Measurements from ENCODE around the gene CCNJ. TPM values are rescaled to one million over a fixed set of nuclear protein-coding genes. Genes with fewer than 3 reads are reported as not detected.

Gene CCNJ
- total and polyA plus RNA-seq, 9 of the 15 experiments (the other 6 are each of a cell fraction or from before 2014, with no cell fraction given) = 0.69 to 15.7 (median 9.2) TPM

GRCh38 chr10:96061232-96061631, 17.8 kb downstream of the CCNJ start:
- no peak overlapping the region for H3K4me2 ChIP-seq (ENCODE audit: insufficient read depth, low read length)
- no peak overlapping the region for H2AFZ ChIP-seq (ENCODE audit: low read depth, low read length)
- H3K4me3 ChIP-seq = no peak overlapping the region
- H3K27ac ChIP-seq (ENCODE audit: extremely low read depth, low read depth, low read length) = no peak overlapping the region
- ChIA-PET POLR2A (interaction anchor here (0.5 to 0.6 kb wide), 2 partner anchors 9 to 14 kb away, joined by 3 read pairs; no protein-coding TSS in a partner anchor), CTCF (ENCODE audit: low intra/inter-chr PET ratio) (no interaction called here)
- no peak for ATAC-seq
- 84% methylated on average over 3 of the region's 3 CpGs for WGBS (ENCODE audit: insufficient coverage, low coverage, missing lambda C conversion rate)
- no TSS peak for BruUV-seq (replicated peaks)
- FAIRE-seq = no peak
- H3K27me3 ChIP-seq (ENCODE audit: control insufficient read depth in 2 of 2, insufficient read depth in 2 of 2, low read length in 2 of 2) = no peaks in the 10 kb centered on the region
- peaks cover 58% of the 10 kb centered on the region; the same call in 2 of the 3 replicates for H3K36me3 ChIP-seq (ENCODE audit: control insufficient read depth, insufficient read depth, low read length)
- in situ Hi-C loops (cut with MboI) (no loop called here), intact Hi-C loops (cut with micrococcal nuclease) (no loop called here)
- DNase-seq (ENCODE audit: extremely low read depth in 1 of 4, low spot score in 3 of 4) = no peak
- H3K9me1 ChIP-seq (ENCODE audit: control insufficient read depth, insufficient read depth, low read length) = no peaks in the 10 kb centered on the region
- peaks cover 5% of the 10 kb centered on the region for H3K79me2 ChIP-seq (ENCODE audit: control insufficient read depth, insufficient read depth, low read length)
- H3K9me3 ChIP-seq (replicated peaks; ENCODE audit: control insufficient read depth, insufficient read depth, low read depth, low read length) = no peaks in the 10 kb centered on the region
- peaks cover 0 to 14% of the 10 kb centered on the region in 2 experiments; a peak in 3 of 5 replicates for H3K4me1 ChIP-seq (replicated peaks in 1 of 2; ENCODE audit: control insufficient read depth in 2 of 2, insufficient read depth in 2 of 2, low read length in 2 of 2)
- TF ChIP-seq SMAD1 (IDR thresholded peaks at IDR 0.05; ENCODE audit: low read depth, low read length, partially characterized antibody) (peak; percentile 38), SETDB1 (IDR thresholded peaks at IDR 0.05; ENCODE audit: low read length) (no peak), E2F3 (CRISPR knock-in tag; IDR thresholded peaks at IDR 0.05) (no peak), CLOCK (CRISPR knock-in tag; IDR thresholded peaks at IDR 0.05; ENCODE audit: borderline replicate concordance) (no peak), HSF4 (CRISPR knock-in tag; IDR thresholded peaks at IDR 0.05; ENCODE audit: borderline replicate concordance) (no peak), PHB (CRISPR knock-in tag; IDR thresholded peaks at IDR 0.05) (no peak), NFIX (CRISPR knock-in tag; IDR thresholded peaks at IDR 0.05; ENCODE audit: low read depth) (peak; percentile 93), ZNF134 (CRISPR knock-in tag; conservative IDR thresholded peaks at IDR 0.05) (no peak), NFATC3 (IDR thresholded peaks at IDR 0.05) (no peak), NFIC (IDR thresholded peaks at IDR 0.05) (peak; percentile 99), PCBP1 (IDR thresholded peaks at IDR 0.05; ENCODE audit: low read depth, low read length, poor library complexity, severe bottlenecking) (no peak)
- no peak overlapping the region for H3K9ac ChIP-seq (ENCODE audit: insufficient read depth in 1 of 2, low read depth in 2 of 2, low read length in 2 of 2)
- H4K20me1 ChIP-seq (replicated peaks; ENCODE audit: control insufficient read depth, insufficient read depth, low read length) = no peaks in the 10 kb centered on the region

All from K562 (cell line).